Heart left ventricle (tissue), 13 donors: ENCODE measurements around the gene LIN28B.

ENCODE experiments used
- POLR2A ChIP-seq, 2 donors: fragments of 450-650 bp; IDR thresholded peaks; one replicate each; pipeline ENCODE4 v1.6.1; 2017; ENCODE audit warnings: antibody characterized with exemption in 2 of 2, mild to moderate bottlenecking in 2 of 2, moderate library complexity in 2 of 2
- TF ChIP-seq, protein P1 (sequence below), 12 donors: fragments of 200-600 bp; sonication (generic) in 4 of 12; IDR thresholded peaks; one replicate each; pipeline versions ENCODE4 v1.5.0 to v1.8.0; 2018 to 2022; ENCODE audit warnings: antibody characterized with exemption in 12 of 12, mild to moderate bottlenecking in 5 of 12
- donor health status: ischemic (EF 13 %, LVEDD 7.1; RV severe dilation, severe dysfunction).
- donor health status: DM: no; HTN: yes; CAD: no.
- donor health status: DM: no; HTN: no; CAD: no.
- donor health status: ischemic (EF 25% LVEDD 6.9; RV normal size, moderate dysfunction).
- donor health status: ischemic (EF 25% LVEDD 5.7; RV mildly dilated, moderate dysfunction).
- donor health status: ischemic (EF 35%, LVEDD 5.7; RV mildly dilated, moderate dysfunction).
- donor health status: nonischemic (EF 11% LVEDD 7.7; RV severe dilation, severe dysfunction).
- donor health status: DM: yes; HTN: yes; CAD: no.
- donor health status: PGD.
- donor health status: ischemic (EF 29% LVEDD 5.4; RV normal size, mild dysfunction).
- donor health status: nonischemic (EF 23%, LVEDD 6.1; RV moderate dilation, normal function).

GRCh38 chr6:104940893-104941728, 15.8 kb upstream of the LIN28B start:
- TF ChIP-seq, protein P1, sequence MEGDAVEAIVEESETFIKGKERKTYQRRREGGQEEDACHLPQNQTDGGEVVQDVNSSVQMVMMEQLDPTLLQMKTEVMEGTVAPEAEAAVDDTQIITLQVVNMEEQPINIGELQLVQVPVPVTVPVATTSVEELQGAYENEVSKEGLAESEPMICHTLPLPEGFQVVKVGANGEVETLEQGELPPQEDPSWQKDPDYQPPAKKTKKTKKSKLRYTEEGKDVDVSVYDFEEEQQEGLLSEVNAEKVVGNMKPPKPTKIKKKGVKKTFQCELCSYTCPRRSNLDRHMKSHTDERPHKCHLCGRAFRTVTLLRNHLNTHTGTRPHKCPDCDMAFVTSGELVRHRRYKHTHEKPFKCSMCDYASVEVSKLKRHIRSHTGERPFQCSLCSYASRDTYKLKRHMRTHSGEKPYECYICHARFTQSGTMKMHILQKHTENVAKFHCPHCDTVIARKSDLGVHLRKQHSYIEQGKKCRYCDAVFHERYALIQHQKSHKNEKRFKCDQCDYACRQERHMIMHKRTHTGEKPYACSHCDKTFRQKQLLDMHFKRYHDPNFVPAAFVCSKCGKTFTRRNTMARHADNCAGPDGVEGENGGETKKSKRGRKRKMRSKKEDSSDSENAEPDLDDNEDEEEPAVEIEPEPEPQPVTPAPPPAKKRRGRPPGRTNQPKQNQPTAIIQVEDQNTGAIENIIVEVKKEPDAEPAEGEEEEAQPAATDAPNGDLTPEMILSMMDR (IDR thresholded peaks at IDR 0.05) = peak; percentile 22 to 66 (median 40)
- TF ChIP-seq POLR2A (IDR thresholded peaks at IDR 0.05) = no peak
